ENCODE results near the gene EEFSEC.

EEFSEC gene

DNA sequence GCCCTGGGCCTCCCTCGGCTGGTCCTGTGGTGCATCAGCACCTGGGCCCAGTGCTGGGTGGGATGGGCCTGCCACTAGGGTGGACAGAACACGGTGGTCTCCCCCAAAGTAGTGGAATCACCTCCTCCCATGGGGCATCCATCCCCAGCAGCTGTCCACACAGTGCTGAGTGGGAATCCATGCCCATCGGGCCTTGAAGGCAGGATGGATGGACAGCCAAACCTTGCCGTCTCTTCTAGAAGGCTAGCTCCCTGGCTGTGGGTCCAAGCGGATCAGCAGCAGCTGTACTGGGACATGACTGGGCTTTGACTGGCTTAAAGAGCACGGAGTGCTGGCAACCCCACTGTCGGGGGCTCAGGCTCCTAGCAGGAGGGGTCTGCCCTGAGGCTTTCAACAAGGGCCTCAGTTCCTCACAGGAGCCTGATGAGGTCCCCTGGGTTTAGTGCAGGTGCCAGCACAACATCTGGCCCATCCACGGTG lies 189.5 kb downstream of the EEFSEC start:
- H3K27me3 ChIP-seq = no peaks in the 10 kb centered on the region
- H4K20me1 ChIP-seq = 0 out of 2 replicates have a peak, but pooled peaks cover 1% of the 10 kb centered on the region
- H3K4me3 ChIP-seq = no peak overlapping the region
- TF ChIP-seq Cebpa-rat (IDR thresholded peaks at IDR 0.05) = no peak
- no peak overlapping the region for H3K9ac ChIP-seq
- H3K4me1 ChIP-seq = no peaks in the 10 kb centered on the region
- 0 out of 2 replicates have a peak overlapping the region, but pooled peaks have one; percentile 14 for H3K27ac ChIP-seq
- H3K9me3 ChIP-seq = no peaks in the 10 kb centered on the region
- H3K36me3 ChIP-seq = peaks cover 45% of the 10 kb centered on the region
- H3K4me2 ChIP-seq = no peak overlapping the region

DNA sequence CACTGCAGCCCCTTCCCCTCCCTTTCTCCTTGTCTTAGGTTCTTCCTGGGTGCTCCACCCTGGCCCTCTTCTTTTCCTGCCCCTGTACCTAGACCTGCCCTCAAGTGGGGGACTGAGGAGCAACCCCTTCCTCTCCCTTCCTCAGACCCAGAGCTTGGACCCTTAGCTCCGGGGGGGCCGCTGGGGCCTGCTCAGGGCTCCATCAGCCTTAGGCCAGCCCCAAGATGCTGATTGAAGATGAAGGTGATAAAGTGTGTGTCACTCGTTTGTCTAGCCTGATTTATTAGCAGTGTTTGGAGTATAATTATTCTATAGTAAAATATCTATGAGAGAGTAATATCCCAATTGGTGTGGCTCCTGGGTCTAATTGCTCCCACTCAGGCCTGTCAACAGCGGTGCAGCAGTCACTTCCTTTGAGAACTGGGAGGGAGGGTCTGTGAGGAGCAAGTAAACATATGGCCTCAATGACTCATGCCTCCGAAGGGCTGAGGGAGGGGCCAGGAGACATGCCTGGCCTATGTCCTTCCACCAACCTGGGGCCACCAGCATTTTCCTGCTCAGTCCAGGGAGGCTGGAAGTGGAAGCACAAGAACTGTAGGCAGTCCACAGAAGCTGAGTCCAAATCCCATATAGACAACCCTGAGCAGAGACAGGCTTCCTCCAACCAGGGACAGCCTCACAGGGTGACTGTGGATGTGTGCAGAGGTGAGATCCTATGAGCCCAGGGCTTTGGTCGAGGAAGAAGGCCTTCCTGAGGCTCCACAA lies 190.2 kb downstream of the EEFSEC start:
- Histone ChIP-seq H3K9me3 (no peaks in the 10 kb centered on the region), H3K4me3 (no peak overlapping the region), H3K36me3 (peaks cover 38% of the 10 kb centered on the region), H3K4me1 (peaks cover 5% of the 10 kb centered on the region), H4K20me1 (no peaks in the 10 kb centered on the region), H3K27ac (0 out of 2 replicates have a peak overlapping the region, but pooled peaks have one; percentile 14), H3K9ac (no peak overlapping the region), H3K4me2 (no peak overlapping the region), H3K27me3 (no peaks in the 10 kb centered on the region)
- TF ChIP-seq Cebpa-rat (IDR thresholded peaks at IDR 0.05) = no peak

- no peak for TF ChIP-seq Cebpa-rat (IDR thresholded peaks at IDR 0.05)
- H3K9ac ChIP-seq = no peak overlapping the region
- H3K4me3 ChIP-seq = no peak overlapping the region
- H3K9me3 ChIP-seq = no peaks in the 10 kb centered on the region
- H3K27ac ChIP-seq = no peak overlapping the region
- H3K4me1 ChIP-seq = peaks cover 13% of the 10 kb centered on the region
- no peak overlapping the region for H3K4me2 ChIP-seq
- no peaks in the 10 kb centered on the region for H4K20me1 ChIP-seq
- H3K27me3 ChIP-seq = no peaks in the 10 kb centered on the region
- peaks cover 38% of the 10 kb centered on the region for H3K36me3 ChIP-seq
Observed at GRCh38 chr3:128344052-128344735, 190.9 kb downstream of the EEFSEC start.

- Histone ChIP-seq H3K36me3 (peaks cover 43% of the 10 kb centered on the region), H3K9ac (no peak overlapping the region), H3K4me3 (no peak overlapping the region), H3K4me2 (no peak overlapping the region), H3K27ac (no peak overlapping the region), H3K27me3 (no peaks in the 10 kb centered on the region), H3K9me3 (no peaks in the 10 kb centered on the region), H3K4me1 (peaks cover 23% of the 10 kb centered on the region), H4K20me1 (no peaks in the 10 kb centered on the region)
- no peak for TF ChIP-seq Cebpa-rat (IDR thresholded peaks at IDR 0.05)
Observed at GRCh38 chr3:128345196-128345595, 191.9 kb downstream of the EEFSEC start.

DNA sequence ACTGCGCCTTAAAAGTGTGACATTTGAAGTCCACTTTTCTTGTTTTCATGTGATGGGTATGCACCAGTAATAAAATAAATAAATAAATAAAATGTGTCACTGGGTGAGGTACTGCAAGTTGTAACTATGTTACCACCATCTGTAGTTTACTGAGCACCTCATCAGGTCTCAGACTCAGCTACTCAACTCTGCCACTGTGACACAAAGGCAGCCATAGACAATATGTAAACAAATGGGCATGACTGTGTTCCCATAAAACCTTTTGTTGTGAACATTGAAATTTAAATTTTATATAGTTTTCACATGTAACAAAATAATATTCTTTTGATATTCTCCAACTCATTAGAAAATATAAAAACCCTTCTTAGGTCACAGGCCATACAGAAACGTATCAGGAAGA lies 193.3 kb downstream of the EEFSEC start:
- Histone ChIP-seq H3K36me3 (peaks cover 47% of the 10 kb centered on the region), H4K20me1 (no peaks in the 10 kb centered on the region), H3K9ac (no peak overlapping the region), H3K4me1 (peaks cover 25% of the 10 kb centered on the region), H3K27me3 (no peaks in the 10 kb centered on the region), H3K4me2 (no peak overlapping the region), H3K9me3 (no peaks in the 10 kb centered on the region), H3K27ac (no peak overlapping the region), H3K4me3 (no peak overlapping the region)
- TF ChIP-seq Cebpa-rat (IDR thresholded peaks at IDR 0.05) = no peak

DNA sequence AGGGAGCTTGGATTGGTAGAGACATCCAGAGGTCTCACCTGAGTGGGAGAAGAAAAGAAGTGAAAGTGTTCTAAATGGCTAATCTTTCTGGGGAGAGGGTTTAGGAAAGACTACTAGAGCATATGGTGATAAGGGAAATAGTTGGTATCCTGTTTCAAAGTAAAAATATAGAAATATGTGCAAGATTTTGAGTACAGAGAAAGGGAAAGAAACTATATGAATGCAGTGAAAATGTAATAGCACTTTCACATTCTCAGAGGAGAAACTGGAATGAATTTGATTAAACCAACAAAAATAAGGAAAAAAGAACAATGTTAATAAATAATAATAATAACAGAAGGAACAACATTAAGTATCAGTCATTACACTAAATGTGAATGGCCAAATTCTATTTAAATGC lies 194.0 kb downstream of the EEFSEC start:
- Histone ChIP-seq H3K4me2 (no peak overlapping the region), H3K27ac (no peak overlapping the region), H3K9ac (no peak overlapping the region), H3K27me3 (no peaks in the 10 kb centered on the region), H3K4me3 (no peak overlapping the region), H3K36me3 (peaks cover 43% of the 10 kb centered on the region), H3K9me3 (no peaks in the 10 kb centered on the region), H4K20me1 (no peaks in the 10 kb centered on the region), H3K4me1 (peaks cover 25% of the 10 kb centered on the region)
- no peak for TF ChIP-seq Cebpa-rat (IDR thresholded peaks at IDR 0.05)

GRCh38 chr3:128348075-128348474 lies 194.8 kb downstream of the EEFSEC start:
- no peaks in the 10 kb centered on the region for H3K9me3 ChIP-seq
- no peak overlapping the region for H3K27ac ChIP-seq

GRCh38 chr3:128348805-128349531 lies 195.7 kb downstream of the EEFSEC start:
- H4K20me1 ChIP-seq = 0 out of 2 replicates have a peak, but pooled peaks cover 2% of the 10 kb centered on the region
- H3K9me3 ChIP-seq = no peaks in the 10 kb centered on the region
- TF ChIP-seq Cebpa-rat (IDR thresholded peaks at IDR 0.05) = no peak
- H3K4me3 ChIP-seq = no peak overlapping the region
- peak overlapping the region; percentile 71 for H3K4me2 ChIP-seq
- no peaks in the 10 kb centered on the region for H3K27me3 ChIP-seq
- peaks cover 25% of the 10 kb centered on the region for H3K4me1 ChIP-seq
- peak overlapping the region; percentile 36 for H3K27ac ChIP-seq
- H3K9ac ChIP-seq = no peak overlapping the region; the same call in 1 of the 2 replicates
- H3K36me3 ChIP-seq = peaks cover 28% of the 10 kb centered on the region

More at GRCh38 chr3:128348075-128348474, 194.8 kb downstream of the EEFSEC start:
- Histone ChIP-seq H3K27me3 (no peaks in the 10 kb centered on the region), H3K36me3 (peaks cover 35% of the 10 kb centered on the region), H3K9ac (no peak overlapping the region), H4K20me1 (no peaks in the 10 kb centered on the region), H3K4me3 (no peak overlapping the region), H3K4me2 (no peak overlapping the region; the same call in 1 of the 2 replicates), H3K4me1 (peaks cover 25% of the 10 kb centered on the region)
- no peak for TF ChIP-seq Cebpa-rat (IDR thresholded peaks at IDR 0.05)

DNA sequence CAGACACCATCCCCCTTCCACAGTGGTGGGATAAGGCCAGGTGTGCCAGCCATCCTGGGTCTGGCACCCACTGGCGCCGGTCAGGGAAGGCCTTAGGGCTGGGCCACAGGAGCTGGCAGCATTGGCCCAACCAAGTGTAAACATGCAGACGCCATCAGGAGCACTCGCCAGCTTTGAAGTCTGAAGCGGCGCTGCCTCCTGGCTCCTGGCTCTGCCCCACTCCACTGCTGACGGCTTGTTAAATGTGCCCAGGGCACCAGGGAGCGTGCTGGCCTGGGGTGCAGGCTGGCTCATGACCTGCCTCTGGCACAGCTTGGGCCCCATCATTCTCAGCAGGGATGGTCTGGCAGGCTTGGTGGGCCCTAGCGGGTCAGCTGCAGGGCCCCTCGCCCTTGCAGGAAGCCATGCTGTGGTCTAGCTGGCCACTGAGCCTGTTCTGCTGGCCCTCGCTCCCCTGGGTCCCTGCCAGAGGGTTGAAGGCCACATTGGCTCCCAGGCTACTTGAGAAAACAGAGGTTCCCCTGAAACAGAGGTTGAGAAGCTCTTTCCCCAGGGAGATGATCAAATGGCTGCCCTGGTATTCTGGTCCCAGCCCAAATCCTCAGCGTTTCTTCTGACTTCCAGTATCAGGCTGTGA lies 196.8 kb downstream of the EEFSEC start:
- H3K27ac ChIP-seq = no peak overlapping the region
- H3K9me3 ChIP-seq = no peaks in the 10 kb centered on the region
- peaks cover 25% of the 10 kb centered on the region for H3K4me1 ChIP-seq
- H3K27me3 ChIP-seq = no peaks in the 10 kb centered on the region
- no peak for TF ChIP-seq Cebpa-rat (IDR thresholded peaks at IDR 0.05)
- H3K36me3 ChIP-seq = peaks cover 21% of the 10 kb centered on the region
- no peak overlapping the region for H3K9ac ChIP-seq
- 0 out of 2 replicates have a peak, but pooled peaks cover 6% of the 10 kb centered on the region for H4K20me1 ChIP-seq
- peak overlapping the region; percentile 27 for H3K4me2 ChIP-seq
- H3K4me3 ChIP-seq = no peak overlapping the region

Data from BLaER1 (cell line).